Measurements from ENCODE around the gene PALM.

The PALM gene

DNA sequence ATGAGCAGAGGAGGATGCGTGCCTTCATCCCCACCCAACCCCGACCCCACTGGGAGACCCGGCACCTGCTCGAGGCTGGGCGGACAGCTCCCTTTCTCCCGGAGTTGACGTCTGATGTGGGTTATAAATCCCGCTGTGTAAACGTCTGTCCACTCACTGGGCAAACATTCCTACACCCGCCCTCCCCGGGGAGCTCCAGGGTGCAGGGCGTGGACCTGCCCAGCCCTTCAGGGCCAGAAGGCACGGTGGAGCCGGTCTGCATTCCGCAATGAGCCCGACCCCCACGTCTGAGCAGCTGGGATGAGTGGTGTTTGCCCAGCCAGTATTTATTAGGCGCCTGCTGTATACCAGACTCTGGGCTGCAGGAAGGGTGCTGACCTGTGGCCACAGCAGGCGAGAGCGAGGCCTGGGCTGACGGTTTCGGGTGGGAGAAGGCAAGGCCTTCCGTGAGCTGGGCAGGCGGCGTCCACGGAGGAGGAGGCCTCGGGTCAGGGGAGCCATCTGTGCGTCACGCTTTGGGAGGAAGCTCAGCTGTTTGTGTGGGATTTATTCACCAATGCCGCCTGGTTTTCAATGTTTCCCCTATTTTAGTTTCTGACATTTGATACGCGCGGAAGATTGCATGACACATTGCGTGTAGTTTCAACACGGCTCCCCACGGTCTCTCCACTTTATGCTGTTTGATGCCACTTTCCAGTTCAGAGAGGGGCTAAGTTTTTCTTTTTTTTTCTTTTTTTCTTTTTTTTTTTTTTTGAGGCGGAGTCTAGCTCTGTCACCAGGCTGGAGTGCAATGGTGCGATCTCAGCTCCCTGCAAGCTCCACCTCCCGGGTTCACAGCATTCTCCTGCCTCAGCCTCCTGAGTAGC, 44.1 kb downstream of the PALM start:
- DNase-seq (ENCODE audit: low read depth in 2 of 2) = no peak

DNA sequence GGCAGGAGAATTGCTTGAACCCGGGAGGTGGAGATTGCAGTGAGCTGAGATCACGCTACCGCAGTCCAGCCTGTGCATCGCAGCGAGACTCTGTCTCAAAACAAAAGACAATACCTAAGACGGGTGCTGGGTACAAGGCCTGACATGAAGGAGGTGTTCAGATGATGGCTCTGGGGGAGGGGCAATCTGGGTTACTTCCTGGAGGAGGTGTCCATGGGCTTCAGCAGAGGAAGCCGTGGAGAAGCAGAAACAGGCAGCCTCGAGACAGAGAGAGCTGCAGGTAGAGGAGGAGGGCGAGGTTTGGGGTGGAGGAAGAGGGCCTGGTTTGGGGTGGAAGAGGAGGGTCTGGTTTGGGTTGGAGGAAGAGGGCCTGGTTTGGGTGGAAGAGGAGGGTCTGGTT, 45.8 kb downstream of the PALM start:
- no peak for DNase-seq (ENCODE audit: low read depth in 2 of 2)

GRCh38 chr19:755063-755462, 46.3 kb downstream of the PALM start:
- no peak for DNase-seq (ENCODE audit: low read depth in 2 of 2)

GRCh38 chr19:756236-756635, 47.5 kb downstream of the PALM start:
- peak in 1 of 2 donors; percentile 23 for DNase-seq (ENCODE audit: low read depth in 2 of 2)

DNA sequence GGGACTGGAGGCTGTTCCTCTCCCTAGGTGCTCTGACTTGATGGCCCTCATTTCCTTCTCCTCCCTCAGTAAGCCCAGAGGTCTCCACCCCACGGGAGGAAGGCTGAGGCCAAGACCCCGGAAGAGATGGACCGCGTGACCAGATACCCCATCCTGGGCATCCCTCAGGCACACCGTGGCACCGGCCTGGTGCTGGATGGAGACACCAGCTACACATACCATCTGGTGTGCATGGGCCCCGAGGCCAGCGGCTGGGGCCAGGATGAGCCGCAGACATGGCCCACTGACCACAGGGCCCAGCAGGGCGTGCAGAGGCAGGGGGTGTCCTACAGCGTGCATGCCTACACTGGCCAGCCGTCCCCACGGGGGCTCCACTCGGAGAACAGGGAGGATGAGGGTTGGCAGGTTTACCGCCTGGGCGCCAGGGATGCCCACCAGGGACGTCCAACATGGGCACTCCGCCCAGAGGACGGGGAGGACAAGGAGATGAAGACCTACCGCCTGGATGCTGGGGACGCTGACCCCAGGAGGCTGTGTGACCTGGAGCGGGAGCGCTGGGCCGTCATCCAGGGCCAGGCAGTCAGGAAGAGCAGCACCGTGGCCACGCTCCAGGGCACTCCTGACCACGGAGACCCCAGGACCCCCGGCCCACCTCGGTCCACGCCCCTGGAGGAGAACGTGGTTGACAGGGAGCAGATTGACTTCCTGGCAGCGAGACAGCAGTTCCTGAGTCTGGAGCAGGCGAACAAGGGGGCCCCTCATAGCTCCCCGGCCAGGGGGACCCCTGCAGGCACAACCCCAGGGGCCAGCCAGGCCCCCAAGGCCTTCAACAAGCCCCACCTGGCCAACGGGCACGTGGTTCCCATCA, 48.3 kb downstream of the PALM start:
- no peak for DNase-seq (ENCODE audit: low read depth in 2 of 2)

DNA sequence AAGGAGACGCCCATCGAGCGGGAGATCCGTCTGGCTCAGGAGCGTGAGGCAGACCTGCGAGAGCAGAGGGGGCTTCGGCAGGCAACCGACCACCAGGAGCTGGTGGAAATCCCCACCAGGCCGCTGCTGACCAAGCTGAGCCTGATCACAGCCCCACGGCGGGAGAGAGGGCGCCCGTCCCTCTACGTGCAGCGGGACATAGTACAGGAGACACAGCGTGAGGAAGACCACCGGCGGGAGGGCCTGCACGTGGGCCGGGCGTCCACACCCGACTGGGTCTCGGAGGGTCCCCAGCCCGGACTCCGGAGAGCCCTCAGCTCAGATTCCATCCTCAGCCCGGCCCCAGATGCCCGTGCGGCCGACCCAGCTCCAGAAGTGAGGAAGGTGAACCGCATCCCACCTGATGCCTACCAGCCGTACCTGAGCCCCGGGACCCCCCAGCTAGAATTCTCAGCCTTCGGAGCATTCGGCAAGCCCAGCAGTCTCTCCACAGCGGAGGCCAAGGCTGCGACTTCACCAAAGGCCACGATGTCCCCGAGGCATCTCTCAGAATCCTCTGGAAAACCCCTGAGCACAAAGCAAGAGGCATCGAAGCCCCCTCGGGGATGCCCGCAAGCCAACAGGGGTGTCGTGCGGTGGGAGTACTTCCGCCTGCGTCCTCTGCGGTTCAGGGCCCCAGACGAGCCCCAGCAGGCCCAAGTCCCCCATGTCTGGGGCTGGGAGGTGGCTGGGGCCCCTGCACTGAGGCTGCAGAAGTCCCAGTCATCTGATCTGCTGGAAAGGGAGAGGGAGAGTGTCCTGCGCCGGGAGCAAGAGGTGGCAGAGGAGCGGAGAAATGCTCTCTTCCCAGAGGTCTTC, 49.3 kb downstream of the PALM start:
- no peak for DNase-seq (ENCODE audit: low read depth in 2 of 2)

DNA sequence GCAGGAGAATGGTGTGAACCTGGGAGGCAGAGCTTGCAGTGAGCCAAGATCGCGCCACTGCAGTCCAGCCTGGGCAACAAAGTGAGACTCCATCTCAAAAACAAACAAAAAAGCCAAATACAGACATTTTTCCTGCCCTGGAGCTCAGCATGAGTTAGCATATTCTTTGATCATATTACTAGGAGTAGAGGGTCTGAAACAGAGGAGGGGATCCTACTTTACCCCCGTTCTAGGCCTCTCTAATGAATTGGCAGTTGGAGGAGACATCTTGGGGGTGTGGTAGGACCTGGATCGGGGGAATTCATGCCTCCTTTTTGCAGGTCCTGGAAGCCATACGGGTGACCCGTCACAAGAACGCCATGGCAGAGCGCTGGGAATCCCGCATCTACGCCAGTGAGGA, 54.4 kb downstream of the PALM start:
- DNase-seq (ENCODE audit: low read depth in 2 of 2) = no peak

DNA sequence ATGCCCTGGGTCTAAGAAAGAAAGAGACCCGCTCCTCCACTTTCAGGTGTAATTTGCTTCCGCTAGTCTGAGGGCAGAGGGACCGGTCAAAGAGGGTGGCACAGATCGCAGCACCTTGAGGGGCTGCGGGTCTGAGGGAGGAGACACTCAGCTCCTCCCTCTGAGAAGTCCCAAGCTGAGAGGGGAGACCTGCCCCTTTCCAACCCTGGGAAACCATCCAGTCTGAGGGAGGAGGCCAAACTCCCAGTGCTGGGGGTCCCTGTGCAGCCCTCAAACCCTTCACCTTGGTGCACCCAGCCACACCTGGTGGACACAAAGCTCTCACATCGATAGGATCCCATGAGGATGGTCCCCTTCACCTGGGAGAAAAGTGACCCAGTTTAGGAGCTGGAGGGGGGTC, 55.1 kb downstream of the PALM start:
- no peak for DNase-seq (ENCODE audit: low read depth in 2 of 2)

DNA sequence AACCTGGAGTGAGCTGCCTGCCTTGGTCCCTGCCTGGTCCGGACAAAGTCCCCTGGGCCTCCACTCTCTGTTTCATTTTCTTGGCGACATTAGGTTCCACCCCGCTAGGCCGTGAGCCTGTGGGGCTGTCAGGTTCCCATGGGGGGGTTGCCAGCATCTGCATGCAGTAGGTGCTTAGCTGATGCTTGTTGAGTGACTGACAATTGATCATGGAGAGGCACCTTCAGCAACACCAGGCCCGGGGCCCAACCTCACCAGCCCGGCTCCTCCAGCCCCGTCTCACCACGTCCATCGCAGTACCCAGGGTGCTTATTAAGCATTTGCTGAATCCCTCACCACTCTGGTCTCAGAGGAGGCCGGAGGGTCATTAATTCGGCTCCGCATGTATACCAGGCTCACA, 55.6 kb downstream of the PALM start:
- no peak for DNase-seq (ENCODE audit: low read depth in 2 of 2)

GRCh38 chr19:765179-765738, 56.5 kb downstream of the PALM start:
- no peak for DNase-seq (ENCODE audit: low read depth in 2 of 2)

DNA sequence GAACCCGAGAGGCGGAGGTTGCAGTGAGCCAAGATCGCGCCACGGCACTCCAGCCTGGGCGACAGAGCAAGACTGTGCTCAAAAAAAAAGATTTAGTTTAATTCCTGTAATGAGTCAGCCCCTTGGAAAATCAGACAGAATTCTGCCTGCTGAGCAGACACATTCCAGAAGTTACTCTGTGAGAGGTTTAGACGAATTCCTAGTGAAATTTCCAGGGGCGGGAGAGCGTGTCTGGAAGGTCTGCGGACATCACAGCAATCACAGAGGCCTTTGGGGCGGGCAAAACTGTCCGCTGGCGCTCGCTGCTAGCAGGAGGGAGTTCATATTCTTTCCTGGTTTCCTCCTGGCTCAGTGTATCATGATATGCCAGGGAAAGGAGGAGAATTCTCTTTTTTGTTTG, 59.7 kb downstream of the PALM start:
- no peak for DNase-seq (ENCODE audit: low read depth in 2 of 2)

- DNase-seq (ENCODE audit: low read depth in 2 of 2) = no peak
These were observed 60.9 kb downstream of the PALM start for GRCh38 chr19:769616-770015.

- peak; percentile 15 to 24 for DNase-seq (ENCODE audit: low read depth in 2 of 2)
These were observed 62.6 kb downstream of the PALM start for GRCh38 chr19:771332-771785.

- DNase-seq (ENCODE audit: low read depth in 2 of 2) = no peak
These were observed 63.3 kb downstream of the PALM start for GRCh38 chr19:772063-772462.

DNA sequence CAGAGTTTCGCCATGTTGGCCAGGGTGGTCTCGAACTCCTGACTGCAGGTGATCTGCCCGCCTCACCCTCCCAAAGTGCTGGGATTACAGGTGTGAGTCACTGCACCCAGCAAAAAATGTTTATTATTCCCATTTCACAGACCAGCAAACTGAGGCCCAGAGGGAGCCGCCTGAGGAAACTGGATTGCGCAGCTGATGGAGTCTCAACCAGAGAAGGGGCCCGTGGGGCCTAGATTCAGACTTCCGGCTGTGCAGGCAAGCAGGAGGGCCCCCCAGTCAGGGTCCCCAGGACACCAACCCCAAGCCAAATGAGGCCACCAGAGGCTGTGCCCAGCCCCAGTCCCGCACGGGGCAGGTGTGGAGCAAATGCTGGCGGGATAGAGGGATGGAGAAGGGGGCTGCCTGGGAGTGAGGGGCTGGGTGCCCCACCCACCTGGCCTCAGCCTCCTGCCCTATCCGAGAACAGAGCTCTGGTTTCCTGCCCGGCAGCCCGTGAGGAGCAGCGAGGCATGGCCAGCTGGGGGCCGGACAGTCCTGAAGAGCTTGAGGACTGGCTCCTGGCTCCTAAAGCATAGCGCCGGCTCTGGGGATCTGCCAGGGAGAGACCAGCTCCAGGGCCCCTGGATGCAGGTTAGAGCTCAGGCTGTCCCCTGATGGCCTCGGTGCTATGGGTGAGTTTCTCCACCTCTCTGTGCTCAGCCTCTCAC, 64.1 kb downstream of the PALM start:
- DNase-seq (ENCODE audit: low read depth in 2 of 2) = no peak

GRCh38 chr19:776549-776948, 67.8 kb downstream of the PALM start:
- no peak for DNase-seq (ENCODE audit: low read depth in 2 of 2)

- DNase-seq (ENCODE audit: low read depth in 2 of 2) = no peak
These were observed 70.3 kb downstream of the PALM start for GRCh38 chr19:778910-779653.

DNA sequence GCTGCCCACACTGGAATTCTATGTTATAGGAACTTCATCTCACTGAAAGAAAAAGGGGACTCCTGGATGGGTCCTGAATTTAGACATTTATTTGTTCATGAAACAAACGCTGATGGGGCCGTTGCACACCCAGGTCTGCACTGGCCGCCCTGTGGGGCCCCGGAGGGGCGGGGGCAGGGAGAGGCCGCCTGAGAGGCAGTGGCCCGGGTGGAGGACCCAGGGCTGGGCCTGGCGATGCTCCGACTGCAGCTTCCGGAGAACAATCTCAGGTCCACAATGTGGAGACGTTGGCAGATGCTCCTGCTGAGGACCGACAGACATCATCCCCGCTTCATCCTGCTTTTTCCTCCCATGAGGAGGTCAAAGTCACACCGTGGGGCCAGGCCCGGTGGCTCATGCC, 72.2 kb downstream of the PALM start:
- DNase-seq (ENCODE audit: low read depth in 2 of 2) = no peak

DNA sequence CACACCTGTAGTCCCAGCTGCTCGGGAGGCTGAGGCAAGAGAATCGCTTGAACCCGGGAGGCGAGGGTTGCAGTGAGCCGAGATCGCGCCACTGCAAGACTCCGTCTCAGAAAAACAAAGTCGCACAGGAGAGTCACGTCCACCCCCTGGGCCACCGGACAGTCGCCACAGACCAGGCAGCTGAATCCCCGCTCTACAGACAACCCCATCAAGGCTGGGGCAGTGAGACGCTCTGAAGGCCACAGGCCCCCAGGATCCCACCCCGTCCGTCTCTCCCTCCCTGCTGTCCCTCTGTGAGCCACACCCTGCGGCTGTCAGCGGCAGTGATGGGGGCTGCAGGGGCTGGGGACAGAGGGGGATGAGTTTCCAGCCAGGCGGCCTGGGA, 73.1 kb downstream of the PALM start:
- no peak for DNase-seq (ENCODE audit: low read depth in 2 of 2)

- no peak for DNase-seq (ENCODE audit: low read depth in 2 of 2)
These were observed 73.6 kb downstream of the PALM start for GRCh38 chr19:782185-782877.
